NCI-H2227 treated with DMSO at 0.1 percent for 48 hours (cell line): ENCODE measurements around the gene ADPRM.

Experiments
- DNase-seq: peaks from one replicate; lab custom pipeline; 2025; lab: John Stamatoyannopoulos, UW

The ADPRM gene

GRCh38 chr17:10741416-10742135 lies 44.2 kb downstream of the ADPRM start:
- no peak for DNase-seq

GRCh38 chr17:10742431-10742830 lies 45.0 kb downstream of the ADPRM start:
- DNase-seq: no peak

- DNase-seq: no peak
Measured at GRCh38 chr17:10743316-10744009, 46.1 kb downstream of the ADPRM start.

GRCh38 chr17:10744501-10745000 lies 47.2 kb downstream of the ADPRM start:
- no peak for DNase-seq

GRCh38 chr17:10745231-10745630 lies 47.8 kb downstream of the ADPRM start:
- peak; percentile 68 for DNase-seq

- peak; percentile 5 for DNase-seq
Measured at GRCh38 chr17:10748531-10749181, 51.3 kb downstream of the ADPRM start.

GRCh38 chr17:10750210-10750609 lies 52.8 kb downstream of the ADPRM start:
- DNase-seq: no peak

- DNase-seq: no peak
Measured at GRCh38 chr17:10751563-10751962, 54.2 kb downstream of the ADPRM start.

- DNase-seq: no peak
Measured at GRCh38 chr17:10752696-10753095, 55.3 kb downstream of the ADPRM start.

GRCh38 chr17:10754109-10754508 lies 56.7 kb downstream of the ADPRM start:
- no peak for DNase-seq

GRCh38 chr17:10754861-10755591 lies 57.6 kb downstream of the ADPRM start:
- no peak for DNase-seq

GRCh38 chr17:10755592-10756127 lies 58.3 kb downstream of the ADPRM start:
- DNase-seq: no peak

GRCh38 chr17:10756185-10756584 lies 58.8 kb downstream of the ADPRM start:
- no peak for DNase-seq

- no peak for DNase-seq
Measured at GRCh38 chr17:10756619-10757018, 59.2 kb downstream of the ADPRM start.

GRCh38 chr17:10757067-10757466 lies 59.7 kb downstream of the ADPRM start:
- DNase-seq: no peak

- DNase-seq: no peak
Measured at GRCh38 chr17:10757647-10758046, 60.3 kb downstream of the ADPRM start.

GRCh38 chr17:10758062-10758461 lies 60.7 kb downstream of the ADPRM start:
- DNase-seq: no peak
